Stomach (tissue), 9 donors: ENCODE measurements around the gene UCKL1. TPM values are rescaled to one million over a fixed set of nuclear protein-coding genes. Genes with fewer than 3 reads are reported as not detected.

Experiments used
- DNase-seq, 2 donors: peaks; one replicate each; pipeline versions ENCODE4 v3.0.0 to v3.0.0-alpha.2; 2013 to 2019
- H3K27ac ChIP-seq, 5 donors: fragments of 200-600 bp in 4 of 5; sonication (generic) in 4 of 5; one replicate each; pipeline ENCODE4 v1.5.1; 2013 to 2019; ENCODE audit warnings: mild to moderate bottlenecking in 1 of 5, moderate library complexity in 1 of 5
- H3K27me3 ChIP-seq, 3 donors: fragments of 200-600 bp; sonication (generic); one replicate each; pipeline ENCODE4 v1.5.1; 2017 to 2019; ENCODE audit warnings: mixed run types in 1 of 3
- H3K36me3 ChIP-seq, 4 donors: fragments of 200-600 bp; sonication (generic); 1 replicate in 3 of 4; 2 replicates in 1 of 4; pipeline ENCODE4 v1.5.1; 2016 to 2019
- H3K4me1 ChIP-seq, 4 donors: fragments of 200-600 bp; sonication (generic); one replicate each; pipeline ENCODE4 v1.5.1; 2016 to 2019
- H3K4me3 ChIP-seq, 4 donors: fragments of 200-600 bp; sonication (generic) in 3 of 4; one replicate each; pipeline ENCODE4 v1.5.1; 2016 to 2019; ENCODE audit warnings: mild to moderate bottlenecking in 1 of 4
- H3K9me3 ChIP-seq, 4 donors: fragments of 200-600 bp; sonication (generic); one replicate each; pipeline ENCODE4 v1.5.1; 2016 to 2019
- CTCF ChIP-seq, 7 experiments: fragments of 450-650 bp in 4 of 7; fragments of 200-600 bp in 3 of 7; sonication (generic) in 3 of 7; IDR thresholded peaks; one replicate each; pipeline ENCODE4 v1.5.1; 2016 to 2019; ENCODE audit warnings: antibody characterized with exemption in 7 of 7, control low read depth in 2 of 7, mild to moderate bottlenecking in 1 of 7
- EP300 ChIP-seq: sonication (generic); formaldehyde crosslinking; IDR thresholded peaks from one replicate; pipeline ENCODE4 v1.6.1; 2017; ENCODE audit warnings: antibody characterized with exemption
- POLR2A ChIP-seq, 4 donors: fragments of 450-650 bp; IDR thresholded peaks; one replicate each; pipeline ENCODE4 v1.6.1; 2016; ENCODE audit warnings: antibody characterized with exemption in 4 of 4, control low read depth in 2 of 4, mild to moderate bottlenecking in 1 of 4, moderate library complexity in 1 of 4
- POLR2AphosphoS5 ChIP-seq, 3 donors: sonication (generic); formaldehyde crosslinking; IDR thresholded peaks; one replicate each; pipeline ENCODE4 v1.6.1; 2016; ENCODE audit warnings: antibody characterized with exemption in 3 of 3
- WGBS, 5 donors: extraction: QIAGEN DNeasy Blood & Tissue Kit in 3 of 5; methylation state at CpG; one replicate each; pipeline versions ENCODE4 v1.1.5 to v1.1.7; 2013 to 2018; 5-methylcytosine and 5-hydroxymethylcytosine counted together
- intact Hi-C: fragments of 100-400 bp; cut with DNase I; formaldehyde crosslinking; loops from one replicate; pipeline ENCODE4 v1.15.1; 2023; ENCODE audit warnings: low total_unique reads
- polyA plus RNA-seq, 3 donors: library from polyadenylated mRNA; stranded (reverse); fragments of 200-250 nt; gene quantifications; one replicate each; pipeline ENCODE4 v1.2.3, GENCODE V29; 2013
- total RNA-seq, 5 donors: library from RNA; depleted of rRNA; stranded (reverse); fragments of >200 nt; gene quantifications; one replicate each; pipeline versions ENCODE4 v1.1.0 to v1.2.3, GENCODE V29; 2014 to 2016
- donor health status: healthy with polysubstance abuse.
- donor health status: Bipolar disorder and iron deficiency.
- donor health status: healthy.

The UCKL1 gene
- total and polyA plus RNA-seq, 8 donors = 17.7 to 107 (median 32.2) TPM

- peaks cover 0 to 7% (median 0%) of the 10 kb centered on the region in 3 donors for H3K27me3 ChIP-seq
- intact Hi-C loops = no loop called here
- H3K4me3 ChIP-seq = peak within 1 kb of the TSS; percentile 84 to 87 (median 86)
- H3K9me3 ChIP-seq = no peaks in the 10 kb centered on the region
- peak; percentile 56 to 93 for DNase-seq
- H3K4me1 ChIP-seq = peaks cover 33 to 67% (median 54%) of the 10 kb centered on the region in 4 donors
- whole genome bisulfite sequencing, 5 donors = 1 to 6% (median 2%) methylated on average over 13 to 52 of the region's 52 CpGs
- peak within 1 kb of the TSS; percentile 87 to 90 (median 89) for H3K27ac ChIP-seq
- TF ChIP-seq EP300 (no peak), POLR2AphosphoS5 (IDR thresholded peaks at IDR 0.05) (no peak), CTCF (IDR thresholded peaks at IDR 0.05) (peak in 2 of 7 experiments; percentile 13 to 22)
- H3K36me3 ChIP-seq = peaks cover 22 to 32% (median 22%) of the 10 kb centered on the region in 4 donors
Measured at GRCh38 chr20:63979557-63980316, 23.5 kb upstream of the UCKL1 start, which contains the start of gene SAMD10. TSS of gene SAMD10 (minus strand) at chr20:63979642. CDS start at chr20:63979467, 175 bp downstream.

- peak in 1 of 2 donors; percentile 50 for DNase-seq
- Histone ChIP-seq H3K4me1 (peaks cover 33 to 70% (median 60%) of the 10 kb centered on the region in 4 donors), H3K36me3 (peaks cover 17 to 27% (median 17%) of the 10 kb centered on the region in 4 donors), H3K27ac (peak overlapping the region; percentile 87 to 90 (median 89)), H3K4me3 (peak overlapping the region; percentile 61 to 86 (median 71)), H3K9me3 (no peaks in the 10 kb centered on the region), H3K27me3 (peaks cover 0 to 7% (median 0%) of the 10 kb centered on the region in 3 donors)
- intact Hi-C loops = no loop called here
- WGBS, 5 donors = 0 to 2% (median 0%) methylated on average over 17 to 47 of the region's 47 CpGs; no CpG with 5 or more reads in 1 of the 5 donors
- TF ChIP-seq CTCF (IDR thresholded peaks at IDR 0.05) (no peak), POLR2AphosphoS5 (IDR thresholded peaks at IDR 0.05) (no peak), EP300 (no peak), POLR2A (IDR thresholded peaks at IDR 0.05) (no peak)
Measured at GRCh38 chr20:63979229-63979556, 23.0 kb upstream of the UCKL1 start.

GRCh38 chr20:63978319-63979228, 22.4 kb upstream of the UCKL1 start:
- intact Hi-C loops = no loop called here
- H3K4me1 ChIP-seq = peaks cover 34 to 70% (median 66%) of the 10 kb centered on the region in 4 donors
- H3K27me3 ChIP-seq = peaks cover 0 to 7% (median 0%) of the 10 kb centered on the region in 3 donors
- no peaks in the 10 kb centered on the region for H3K9me3 ChIP-seq
- 6 to 17% (median 7%) methylated on average over 9 to 52 of the region's 52 CpGs for WGBS, 5 donors
- H3K4me3 ChIP-seq = peak overlapping the region; percentile 61 to 86 (median 71)
- TF ChIP-seq POLR2AphosphoS5 (IDR thresholded peaks at IDR 0.05) = peak in 2 of 3 donors; percentile 69 to 71
- no peak for TF ChIP-seq POLR2A (IDR thresholded peaks at IDR 0.05)
- no peak for TF ChIP-seq CTCF (IDR thresholded peaks at IDR 0.05)
- peak overlapping the region; percentile 87 to 90 (median 89) for H3K27ac ChIP-seq
- H3K36me3 ChIP-seq = peaks cover 10 to 21% (median 11%) of the 10 kb centered on the region in 4 donors
- DNase-seq = peak; percentile 89 to 93

GRCh38 chr20:63977739-63978276, 21.6 kb upstream of the UCKL1 start:
- H3K4me3 ChIP-seq = peak overlapping the region in 1 of 4 donors; percentile 86
- peak overlapping the region in 4 of 5 donors; percentile 87 to 89 (median 89) for H3K27ac ChIP-seq
- H3K4me1 ChIP-seq = peaks cover 38 to 69% (median 64%) of the 10 kb centered on the region in 4 donors
- peaks cover 0 to 7% (median 0%) of the 10 kb centered on the region in 3 donors for H3K27me3 ChIP-seq
- intact Hi-C loops = no loop called here
- no peak for TF ChIP-seq POLR2A (IDR thresholded peaks at IDR 0.05)
- TF ChIP-seq CTCF (IDR thresholded peaks at IDR 0.05) = no peak
- TF ChIP-seq EP300 = no peak
- TF ChIP-seq POLR2AphosphoS5 (IDR thresholded peaks at IDR 0.05) = no peak
- 58 to 80% (median 61%) methylated on average over 9 to 16 of the region's 16 CpGs for WGBS, 5 donors
- DNase-seq = peak in 1 of 2 donors; percentile 57
- peaks cover 3 to 14% (median 3%) of the 10 kb centered on the region in 4 donors for H3K36me3 ChIP-seq
- H3K9me3 ChIP-seq = no peaks in the 10 kb centered on the region
